SH-SY5Y (cell line): ENCODE measurements around the gene NUP50.

Source experiments
- GATA2 ChIP-seq: IDR thresholded peaks from 2 replicates; pipeline ENCODE4 v1.6.1; 2011; ENCODE audit warnings: mild to moderate bottlenecking, low read depth, low read length
- GATA3 ChIP-seq: IDR thresholded peaks from 2 replicates; pipeline ENCODE4 v1.6.1; 2011; ENCODE audit warnings: low read depth, mild to moderate bottlenecking, low read length, moderate library complexity

- TF ChIP-seq GATA2 (no peak), GATA3 (no peak)
Observed at GRCh38 chr22:45169591-45170466, 6.1 kb downstream of the NUP50 start.
